Stimulated activated CD4-positive, alpha-beta T cell treated with anti-CD3 and anti-CD28 coated beads, Interleukin-1b, Interleukin-23, amount 100 ng/mL, for 4 hours (primary cell): Measurements from ENCODE around the gene KCNA10.
"Not testable (repeated sequence)": the region's sequence is repeated elsewhere in the genome, so short reads cannot be mapped to it uniquely, and the experiment has no call there.

ENCODE experiments used
- DNase-seq, 2 donors: peaks; one replicate each; pipeline ENCODE4 v3.0.0-alpha.2; 2020; ENCODE audit warnings: low read depth in 2 of 2

KCNA10 gene

DNA sequence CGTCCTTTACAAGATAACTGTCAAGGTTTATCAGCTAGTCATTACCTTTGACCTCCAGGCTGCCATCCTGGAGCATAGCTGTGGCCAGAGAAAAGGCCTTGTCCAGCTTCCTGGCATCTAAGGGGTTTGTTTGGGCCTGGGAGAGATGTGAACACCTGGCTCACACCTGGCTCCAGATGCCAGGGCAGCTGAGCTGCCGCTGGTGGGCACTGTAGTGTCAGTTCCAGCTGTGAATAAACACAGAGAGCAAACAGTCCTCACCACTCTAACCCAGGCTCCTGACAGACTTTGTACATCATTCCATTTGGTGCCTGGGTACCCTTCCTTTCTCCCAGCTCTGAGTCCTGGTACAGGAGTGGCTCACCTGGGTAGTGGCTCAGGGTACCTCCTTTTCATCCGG lies 14.3 kb upstream of the KCNA10 start:
- no peak for DNase-seq

DNA sequence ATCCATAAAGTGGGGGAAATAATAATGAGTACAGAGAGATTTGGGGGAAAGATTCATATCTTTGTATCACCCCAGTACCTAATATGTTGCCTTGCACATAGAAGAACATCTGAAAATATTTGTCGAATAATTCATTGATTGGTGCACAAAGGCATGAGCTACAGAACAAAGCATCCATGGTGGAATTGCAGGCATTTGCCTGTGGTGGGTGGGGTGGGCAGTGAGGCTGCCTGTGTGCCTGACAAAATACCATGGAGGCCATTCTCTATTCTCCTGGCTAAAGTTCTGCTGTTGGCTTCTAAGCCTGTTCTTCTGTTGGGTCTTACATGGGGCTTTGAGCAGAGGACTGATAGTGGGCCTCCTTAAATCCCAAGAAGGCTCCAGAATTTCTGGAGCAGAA lies 10.0 kb upstream of the KCNA10 start:
- no peak for DNase-seq

DNA sequence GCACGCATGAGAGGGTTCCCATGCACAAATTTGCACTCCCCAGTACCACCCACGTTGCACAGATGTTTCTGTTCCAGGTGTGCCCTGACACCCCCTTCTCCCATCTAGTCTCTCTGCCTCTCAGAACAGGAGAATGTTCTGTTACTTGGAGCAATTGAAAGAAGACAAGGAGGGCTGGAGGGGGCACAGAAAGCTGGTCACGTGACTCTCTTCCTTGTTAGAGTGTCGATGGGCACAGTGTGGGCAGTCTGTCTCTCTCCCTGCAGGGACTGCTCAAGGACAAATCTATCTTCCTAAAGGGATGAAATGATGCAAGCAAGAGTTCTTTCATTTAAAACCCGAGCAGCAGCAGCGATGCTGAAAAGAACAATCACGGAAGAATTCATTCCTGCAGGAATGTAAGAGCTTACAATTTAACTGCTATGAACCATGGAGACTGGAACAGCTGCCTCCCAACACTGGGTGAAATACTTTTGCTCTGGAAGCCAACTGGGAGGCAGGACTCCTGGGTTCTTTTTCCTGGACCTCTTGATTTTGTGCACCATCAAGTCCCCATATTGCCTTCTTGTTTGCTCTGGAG lies 7.3 kb upstream of the KCNA10 start:
- no peak for DNase-seq

DNA sequence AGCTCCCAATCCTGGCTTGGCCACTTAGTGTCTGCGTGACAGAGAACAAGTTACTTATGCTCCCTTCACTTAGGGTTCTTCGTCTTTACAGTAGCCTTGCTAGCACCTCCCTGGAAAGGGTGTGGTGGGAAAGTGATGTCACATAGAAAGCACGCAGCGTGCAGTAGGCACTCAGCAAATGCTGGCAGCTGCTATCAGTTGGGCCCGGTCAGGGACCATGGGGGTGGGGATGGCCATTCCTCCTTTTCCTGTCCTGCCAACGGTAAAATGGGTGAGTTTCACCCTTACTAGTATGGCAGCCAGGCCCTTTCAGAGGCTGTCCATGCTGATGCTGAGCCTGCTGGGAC lies 6.2 kb upstream of the KCNA10 start:
- no peak for DNase-seq

DNA sequence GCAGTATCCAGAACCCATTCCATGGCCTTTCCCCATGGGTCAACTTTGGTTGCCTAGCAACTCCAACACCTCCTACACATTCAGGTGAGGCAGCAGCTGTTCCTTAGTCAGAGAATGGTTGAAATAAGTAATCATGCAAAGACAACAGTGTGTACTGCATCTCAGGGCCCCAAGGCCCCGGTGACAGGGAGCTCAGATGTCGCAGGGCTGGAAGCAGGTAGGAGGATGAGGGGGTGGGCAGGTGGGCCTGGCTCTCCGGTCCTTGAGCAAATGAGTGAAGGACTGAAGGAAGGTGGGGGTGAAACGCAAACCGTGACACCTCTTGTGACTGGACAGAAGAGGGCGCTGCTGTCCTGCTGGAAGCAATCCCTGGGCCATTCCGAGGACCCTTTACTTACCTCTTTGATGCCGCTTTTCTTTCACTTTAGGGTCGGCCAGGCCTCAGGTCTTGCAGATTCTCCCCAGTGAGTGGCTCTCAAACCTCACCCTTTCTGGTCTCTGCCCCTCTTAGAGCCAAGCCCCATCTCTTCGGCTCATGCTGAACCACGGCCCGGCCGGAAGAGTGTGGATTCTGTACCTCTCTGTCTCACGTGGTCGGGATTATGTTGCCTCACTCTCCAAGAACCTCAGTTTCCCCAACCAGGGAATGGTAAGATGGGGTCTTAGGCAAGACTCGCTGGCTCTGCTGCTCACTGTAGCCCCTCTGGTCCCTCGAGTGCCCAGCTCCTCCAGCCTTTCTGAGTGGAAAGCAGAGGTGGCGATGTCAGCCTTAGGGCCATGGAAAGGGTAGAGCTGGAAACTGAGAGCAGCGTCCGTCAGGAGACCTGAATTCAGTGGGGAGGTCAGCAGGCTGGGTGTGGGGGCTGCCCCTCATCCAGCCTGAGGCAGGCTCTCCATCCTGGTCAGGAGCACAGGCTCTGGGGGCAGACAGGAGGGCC lies 5.6 kb upstream of the KCNA10 start:
- peak; percentile 9 to 25 for DNase-seq

DNA sequence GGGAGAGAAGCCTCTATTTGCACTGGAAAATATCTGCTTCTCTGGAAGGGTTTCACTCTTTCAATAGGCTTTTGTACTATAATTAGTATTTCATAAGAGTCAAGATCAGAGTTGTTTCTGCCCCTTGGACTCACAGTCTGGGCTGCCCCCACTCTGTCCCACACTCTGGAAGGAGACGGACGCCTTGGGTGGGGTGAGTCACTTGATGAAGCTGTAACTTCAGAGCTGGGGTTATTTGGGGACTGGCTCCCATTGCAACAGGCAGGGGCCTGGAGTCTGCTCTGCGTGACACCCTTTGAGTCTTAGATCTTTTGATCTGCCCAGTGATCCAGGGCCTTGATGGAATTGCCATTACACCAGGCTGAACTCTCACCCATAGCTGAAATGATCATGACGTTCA lies 4.0 kb upstream of the KCNA10 start:
- no peak for DNase-seq

DNA sequence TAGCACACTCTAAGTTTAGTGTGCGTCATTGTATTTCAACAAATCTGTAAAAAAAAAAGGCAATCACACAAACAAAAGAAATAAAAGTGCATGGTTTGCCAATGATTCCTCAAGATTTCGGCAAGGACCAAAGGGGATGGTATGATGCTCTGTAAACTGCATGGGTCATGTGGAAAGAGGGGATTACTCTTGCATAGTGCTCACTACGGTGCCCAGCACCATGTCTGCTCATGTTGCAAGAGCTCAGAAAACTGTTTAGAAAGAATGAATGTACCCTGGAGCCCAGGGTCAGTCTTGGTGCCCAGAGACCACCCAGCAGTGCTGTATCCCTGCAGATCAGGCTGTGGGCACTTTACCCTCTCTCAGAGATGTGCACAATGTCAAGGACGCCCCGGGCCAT lies 3.6 kb upstream of the KCNA10 start:
- no peak for DNase-seq

DNA sequence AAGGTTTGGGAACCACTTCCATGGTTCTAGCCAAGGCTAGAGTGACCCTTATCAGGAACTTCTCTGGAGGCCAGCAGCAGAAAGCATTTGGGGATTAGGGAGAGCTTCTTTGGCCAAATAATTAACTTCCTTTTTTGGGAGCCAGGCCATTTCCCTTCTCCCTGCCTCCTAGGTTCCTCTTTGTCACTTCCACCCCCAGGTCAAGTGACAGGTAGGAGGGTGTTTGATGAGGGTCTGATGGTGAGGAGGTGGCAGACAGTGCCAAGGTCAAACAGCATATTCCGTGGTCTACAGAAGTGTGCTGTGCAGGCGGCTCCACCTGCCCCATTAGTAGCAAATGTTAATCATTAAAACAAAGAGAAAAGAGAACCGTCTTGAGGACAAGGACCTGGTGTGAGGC lies 1.9 kb upstream of the KCNA10 start:
- DNase-seq: no peak

DNA sequence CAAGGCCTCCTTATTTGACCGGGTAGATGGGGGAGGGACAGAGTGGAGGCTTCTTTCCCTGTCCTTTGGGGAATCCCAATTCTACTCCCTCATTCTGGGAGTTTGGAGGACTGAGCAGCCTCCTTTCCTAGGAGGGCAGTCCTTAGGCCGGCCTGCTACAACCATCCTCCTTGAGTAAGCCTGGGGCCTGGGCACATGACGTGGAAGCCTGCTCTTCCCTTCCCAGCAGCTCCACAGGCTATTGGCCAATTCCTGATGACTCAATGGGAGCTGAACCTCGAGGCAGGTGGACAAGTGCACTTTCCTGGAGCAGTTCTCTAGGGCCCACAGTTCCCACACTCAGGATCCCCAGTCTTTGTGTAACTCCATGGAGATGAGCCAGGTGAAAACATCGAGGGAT lies 3.1 kb downstream of the KCNA10 start:
- DNase-seq: no peak

DNA sequence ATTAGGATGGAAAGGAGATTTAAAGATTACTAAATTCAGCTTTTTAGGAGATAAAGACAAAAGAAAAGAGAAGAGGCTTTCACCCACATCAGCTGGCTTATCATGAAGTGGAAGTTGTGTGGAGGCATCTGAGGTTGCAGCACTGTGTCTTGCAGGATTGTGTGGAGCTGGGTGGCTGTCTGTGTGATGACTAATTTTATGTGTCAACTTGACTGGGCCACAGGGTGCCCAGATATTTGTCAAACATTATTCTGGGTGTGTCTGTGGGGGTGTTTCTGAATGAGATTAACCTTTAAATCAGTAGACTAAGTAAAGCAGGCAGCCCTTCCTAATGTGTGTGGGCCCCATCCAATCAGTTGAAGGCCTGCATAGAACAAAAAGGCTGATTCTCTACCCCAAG lies 3.9 kb downstream of the KCNA10 start:
- no peak for DNase-seq

DNA sequence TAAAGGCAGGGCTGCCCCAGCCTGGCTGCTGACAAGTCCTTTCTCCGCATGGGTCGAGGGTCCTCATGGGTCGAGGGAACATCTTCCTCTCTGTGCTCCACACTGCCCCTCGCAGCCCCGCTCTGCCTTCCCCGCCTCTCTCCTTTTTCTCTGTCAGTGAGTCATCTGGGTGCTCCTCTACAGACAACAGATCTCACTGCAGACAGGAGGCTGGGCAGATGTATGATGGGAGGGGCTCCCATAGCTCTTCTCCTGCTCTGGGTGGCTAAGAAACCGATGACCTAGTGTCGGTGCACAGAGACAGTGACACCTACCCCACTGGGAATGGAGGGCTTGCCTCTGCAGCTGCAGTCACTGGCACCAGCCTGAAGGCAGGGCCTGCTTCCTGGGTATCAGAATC lies 5.5 kb downstream of the KCNA10 start:
- no peak for DNase-seq

DNA sequence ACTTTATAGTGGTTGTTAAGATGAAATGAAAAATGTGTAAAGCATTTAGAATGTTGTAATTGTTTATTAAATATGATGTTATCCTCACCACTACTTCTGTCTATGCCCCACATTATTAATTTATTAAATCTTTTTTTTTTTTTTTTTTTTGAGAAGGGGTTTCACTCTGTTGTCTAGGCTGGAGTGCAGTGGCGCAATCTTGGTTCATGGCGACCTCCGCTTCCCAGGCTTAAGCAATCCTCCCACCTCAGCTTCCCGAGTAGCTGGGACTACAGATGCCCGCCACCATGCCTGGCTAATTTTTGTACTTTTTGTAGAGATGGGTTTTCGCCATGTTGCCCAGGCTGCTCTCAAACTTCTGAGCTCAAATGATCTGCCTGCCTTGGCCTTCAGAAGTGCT lies 7.5 kb downstream of the KCNA10 start:
- DNase-seq: no peak

DNA sequence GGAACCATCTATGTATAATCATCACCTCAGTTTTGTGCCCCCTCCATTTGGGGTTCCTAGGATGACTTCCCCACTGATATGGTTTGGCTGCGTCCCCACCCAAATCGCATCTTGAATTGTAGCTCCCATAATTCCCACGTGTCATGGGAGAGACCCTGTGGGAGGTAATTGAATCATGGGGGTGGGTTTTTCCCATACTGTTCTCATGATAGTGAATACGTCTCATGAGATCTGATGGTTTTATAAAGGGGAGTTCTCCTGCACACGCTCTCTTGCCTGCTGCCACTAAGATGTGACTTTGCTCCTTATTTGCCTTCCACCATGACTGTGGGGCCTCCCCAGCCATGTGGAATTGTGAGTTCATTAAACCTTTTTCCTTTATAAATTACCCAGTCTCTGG lies 8.1 kb downstream of the KCNA10 start:
- not testable (repeated sequence) for DNase-seq

DNA sequence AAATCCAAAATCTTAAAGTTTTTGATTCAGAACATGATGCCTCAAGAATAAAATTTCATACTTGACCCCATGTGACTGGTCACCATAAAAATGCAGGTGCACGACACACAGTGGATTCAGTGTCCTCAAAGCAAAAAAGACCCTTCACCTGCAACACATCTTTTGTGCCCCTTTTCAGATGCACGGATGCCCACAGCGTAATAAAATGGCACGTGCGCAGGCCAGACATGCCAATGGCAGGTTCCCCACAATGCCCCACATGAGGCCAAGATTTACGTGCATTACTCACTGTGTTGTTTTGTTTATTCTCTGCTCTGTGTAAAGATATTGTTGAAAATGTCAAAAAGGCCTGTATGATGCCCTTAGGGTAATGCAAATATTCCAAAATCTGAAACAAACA lies 9.3 kb downstream of the KCNA10 start:
- DNase-seq: no peak

DNA sequence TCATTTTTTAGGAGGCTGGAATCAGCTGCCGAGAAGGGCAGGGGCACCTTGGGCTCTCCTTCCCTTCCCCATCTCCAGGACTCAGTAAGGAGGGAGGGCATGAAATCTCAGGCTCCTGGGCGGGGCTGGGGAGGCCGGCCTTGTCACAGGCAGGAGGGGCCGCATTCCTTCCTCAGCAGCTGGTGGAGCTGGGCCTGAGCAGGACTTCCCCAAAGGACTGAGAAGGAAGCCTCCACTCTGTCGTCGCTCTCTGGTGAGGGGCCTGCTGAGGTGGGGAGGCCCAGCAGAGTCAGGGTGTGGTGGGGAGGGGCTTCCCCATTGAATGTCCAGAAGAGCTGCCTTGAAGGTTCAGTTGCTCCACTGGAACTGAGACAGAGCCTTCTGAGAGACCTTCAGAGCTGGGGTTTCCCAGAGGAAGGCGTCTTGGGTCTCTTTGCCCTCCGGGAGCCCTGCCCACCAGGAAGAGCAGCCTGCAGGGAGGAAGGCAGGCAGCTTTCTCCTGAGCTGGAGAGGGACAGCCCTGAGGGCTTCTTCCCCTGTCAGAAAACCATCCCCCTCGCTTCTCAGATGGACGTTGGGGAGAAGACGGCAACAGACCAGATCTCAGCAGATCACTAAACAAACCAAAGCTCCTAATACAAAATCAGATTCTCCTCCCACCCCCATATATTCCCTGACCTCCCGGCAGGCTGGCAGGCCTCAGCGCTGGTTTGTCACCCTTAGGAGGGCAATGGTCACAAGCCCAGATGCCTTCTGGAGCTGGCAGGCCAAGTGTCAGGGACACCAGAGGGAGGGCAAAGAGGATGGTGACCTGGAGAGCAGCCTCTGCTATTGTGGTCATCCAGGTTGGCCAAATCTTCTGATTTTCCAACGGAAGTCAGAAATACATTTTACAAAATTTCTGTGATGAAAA lies 10.7 kb downstream of the KCNA10 start:
- DNase-seq: no peak

DNA sequence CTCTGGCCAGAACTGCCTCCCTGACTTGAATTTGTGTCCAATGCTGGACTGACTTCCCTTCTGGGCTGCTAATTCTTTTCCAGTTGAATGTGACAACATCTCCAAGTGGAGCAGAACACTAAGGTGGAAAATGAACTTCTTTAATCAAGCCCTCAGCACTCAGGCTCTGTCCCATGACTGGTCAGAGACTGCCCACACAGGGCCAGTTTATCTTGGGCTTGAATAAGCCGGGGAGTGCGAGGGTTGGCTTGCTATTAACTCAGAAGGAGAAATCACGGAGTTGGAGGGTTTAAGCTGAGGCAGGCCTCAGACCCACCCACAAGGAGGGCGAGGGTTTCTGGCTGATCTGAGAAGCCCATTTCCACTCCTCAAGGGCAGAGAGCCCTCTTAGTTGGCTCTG lies 12.4 kb downstream of the KCNA10 start:
- no peak for DNase-seq

DNA sequence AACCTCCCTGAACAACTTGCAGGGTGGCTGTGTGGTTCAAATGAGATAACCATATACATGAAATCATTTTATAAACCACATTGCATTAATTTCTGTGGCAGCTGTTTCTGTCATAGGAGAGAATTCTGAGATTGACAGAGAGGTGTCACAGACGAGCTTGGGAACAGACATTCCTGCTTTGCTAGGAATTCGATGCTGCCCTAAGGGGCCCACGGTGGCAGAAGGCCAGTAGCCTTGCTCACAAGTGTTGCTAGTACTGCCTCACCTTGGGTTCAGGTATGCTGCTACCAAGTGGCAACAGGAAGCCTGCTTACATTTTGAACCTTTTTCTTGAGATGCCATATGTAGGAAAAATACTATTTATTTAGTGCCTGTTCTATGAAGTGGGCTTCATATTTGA lies 13.4 kb downstream of the KCNA10 start:
- DNase-seq: no peak

DNA sequence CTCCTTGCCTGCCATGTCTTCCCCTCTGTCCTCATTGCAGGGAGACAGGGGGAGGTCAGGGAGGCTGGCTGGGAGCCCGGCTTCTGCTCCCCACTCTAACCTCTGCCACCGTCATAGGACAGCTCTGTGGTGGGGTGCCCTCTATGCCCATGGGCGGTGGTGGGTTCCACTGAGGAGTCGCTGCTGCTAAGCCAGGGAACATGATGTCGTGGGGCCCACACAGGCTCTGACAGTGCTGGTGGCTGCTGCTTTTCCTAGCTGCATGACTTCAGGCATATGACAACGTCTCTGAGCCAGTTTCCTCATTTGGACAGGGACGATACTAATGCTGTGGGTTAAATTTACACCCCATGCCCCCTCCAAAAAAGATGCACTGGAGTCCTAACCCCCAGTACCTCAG lies 14.7 kb downstream of the KCNA10 start:
- DNase-seq: no peak

DNA sequence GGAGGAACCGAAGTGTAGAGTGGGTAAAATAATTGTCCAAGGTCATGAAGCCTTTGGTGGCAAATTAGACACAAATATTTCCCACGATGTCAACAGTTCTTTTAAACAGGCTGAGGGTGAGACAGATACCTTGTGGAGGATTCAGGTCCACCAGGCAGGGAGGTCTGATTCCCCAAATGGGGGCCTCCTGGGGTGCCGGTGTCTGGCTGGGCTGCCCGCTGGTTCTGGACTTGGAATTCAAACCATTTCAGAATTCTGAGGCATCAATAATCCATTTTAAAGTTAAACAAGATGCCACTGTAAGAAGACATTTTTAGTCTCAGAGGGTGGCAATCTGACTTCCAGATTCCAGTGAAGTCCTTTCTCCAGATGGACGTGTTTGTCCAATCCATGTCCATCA lies 15.5 kb downstream of the KCNA10 start:
- no peak for DNase-seq

DNA sequence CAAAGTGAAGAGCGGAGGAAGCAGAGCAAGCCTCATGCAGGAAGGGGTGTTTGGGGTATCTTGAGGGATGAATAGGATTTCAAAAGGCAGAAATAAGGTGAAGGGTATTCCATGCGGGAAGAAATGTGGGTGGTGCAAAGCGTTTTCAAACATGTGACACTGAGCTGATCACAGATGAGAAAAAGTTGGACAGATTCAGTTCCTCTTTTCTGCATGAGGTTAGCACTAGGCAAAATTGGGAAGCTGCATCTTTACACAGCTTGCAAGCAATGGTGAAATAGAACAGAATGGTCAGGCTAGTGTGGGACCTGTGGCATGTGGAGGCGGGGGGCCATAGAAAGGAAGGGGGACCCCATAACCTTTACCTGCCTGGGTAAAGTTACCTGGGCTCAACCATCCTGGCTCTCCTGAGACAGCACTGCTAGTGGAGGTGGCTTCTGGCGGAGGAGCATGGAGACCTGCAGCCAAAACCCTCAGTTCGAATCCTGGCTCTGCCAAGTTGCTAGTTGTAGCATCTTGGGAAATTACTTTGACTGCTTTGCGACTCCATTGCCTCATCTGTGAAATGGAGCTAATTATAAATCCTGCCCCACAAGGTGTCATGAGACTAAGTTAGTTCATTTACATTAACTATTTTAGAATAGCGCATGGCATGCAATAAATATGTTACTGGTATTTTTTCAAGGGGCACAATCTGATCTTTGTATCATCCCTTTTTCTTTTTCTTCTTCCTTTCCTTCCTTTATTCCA lies 16.4 kb downstream of the KCNA10 start:
- no peak for DNase-seq

DNA sequence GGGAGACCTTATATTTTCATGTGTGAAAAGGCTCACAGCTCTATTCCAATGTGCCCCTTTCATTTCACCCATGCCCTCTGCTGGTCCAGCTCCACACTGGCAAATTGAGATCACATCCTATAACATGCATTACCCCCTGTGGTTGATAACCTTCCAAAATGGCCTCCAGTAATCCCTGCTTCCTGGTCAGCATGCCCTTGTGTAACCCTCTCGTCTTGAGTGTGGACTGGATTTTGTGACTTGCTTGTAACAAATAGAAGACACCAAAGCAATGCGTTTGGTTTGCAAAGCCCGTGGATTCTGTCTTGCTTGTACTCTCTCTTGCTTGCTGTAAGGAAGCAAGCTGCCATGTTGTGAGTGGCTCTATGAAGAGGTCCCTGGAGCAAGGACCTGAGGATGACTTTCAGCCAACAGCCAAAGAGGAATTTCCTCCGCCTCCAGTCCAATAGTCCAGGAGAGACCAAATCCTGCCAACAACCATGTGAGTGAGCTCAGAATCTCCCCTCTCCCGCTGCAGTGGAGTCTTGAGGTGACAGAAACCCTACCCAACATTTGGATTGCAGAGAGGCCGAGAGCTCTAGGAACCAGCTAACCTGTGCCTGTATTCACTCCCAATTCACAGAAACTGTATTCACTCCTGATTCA lies 17.4 kb downstream of the KCNA10 start:
- DNase-seq: no peak
